ENCODE data around the gene RPL12.
"Not testable (repeated sequence)": the region's sequence is repeated elsewhere in the genome, so short reads cannot be mapped to it uniquely, and the experiment has no call there.

Gene RPL12

GRCh38 chr9:127466407-127466917 is 15.3 kb upstream of the RPL12 start:
- DNase-seq: not testable (repeated sequence)

GRCh38 chr9:127463911-127464310 is 12.7 kb upstream of the RPL12 start:
- no peak for DNase-seq

- no peak for DNase-seq
Measured at GRCh38 chr9:127463382-127463781, 12.2 kb upstream of the RPL12 start.

- DNase-seq: no peak
Measured at GRCh38 chr9:127458921-127459320, 7.7 kb upstream of the RPL12 start.

- DNase-seq: no peak
Measured at GRCh38 chr9:127457191-127457878, 6.1 kb upstream of the RPL12 start.

- DNase-seq: peak; percentile 28
Measured at GRCh38 chr9:127455324-127455992, 4.3 kb upstream of the RPL12 start.

GRCh38 chr9:127452691-127453090 is 1.5 kb upstream of the RPL12 start:
- DNase-seq: no peak

GRCh38 chr9:127451858-127452656 is 851 bp upstream of the RPL12 start:
- peak; percentile 52 for DNase-seq

- no peak for DNase-seq
Measured at GRCh38 chr9:127451608-127451857, 327 bp upstream of the RPL12 start.

GRCh38 chr9:127450243-127450760 is 904 bp downstream of the RPL12 start:
- no peak for DNase-seq

- no peak for DNase-seq
Measured at GRCh38 chr9:127449332-127449966, 1.8 kb downstream of the RPL12 start.

- DNase-seq: no peak
Measured at GRCh38 chr9:127448112-127448805, 2.9 kb downstream of the RPL12 start.

- DNase-seq: no peak
Measured at GRCh38 chr9:127447416-127448111, 3.6 kb downstream of the RPL12 start.

GRCh38 chr9:127446713-127447415 is 4.3 kb downstream of the RPL12 start:
- DNase-seq: no peak

GRCh38 chr9:127445851-127446712 is 5.1 kb downstream of the RPL12 start:
- DNase-seq: no peak

GRCh38 chr9:127444921-127445850 is 6.0 kb downstream of the RPL12 start:
- DNase-seq: no peak

- DNase-seq: no peak
Measured at GRCh38 chr9:127444283-127444920, 6.8 kb downstream of the RPL12 start.

- no peak for DNase-seq
Measured at GRCh38 chr9:127438394-127438793, 12.8 kb downstream of the RPL12 start.
